Measurements from ENCODE around the gene DXO.

The DXO gene

GRCh38 chr6:31966997-31967925 lies 4.7 kb downstream of the DXO start:
- no peaks in the 10 kb centered on the region for H3K27me3 ChIP-seq
- H3K4me3 ChIP-seq (ENCODE audit: low read depth in 1 of 2, low read length in 1 of 2): no peak overlapping the region
- H3K4me1 ChIP-seq (ENCODE audit: control insufficient read depth in 1 of 2, insufficient read depth in 1 of 2, low read depth in 1 of 2, low read length in 1 of 2): peaks cover 10 to 15% of the 10 kb centered on the region in 2 experiments
- no peaks in the 10 kb centered on the region for H3K9me3 ChIP-seq
- H3K27ac ChIP-seq: no peak overlapping the region
- peaks cover 85% of the 10 kb centered on the region for H3K36me3 ChIP-seq
- TF ChIP-seq, protein P1, sequence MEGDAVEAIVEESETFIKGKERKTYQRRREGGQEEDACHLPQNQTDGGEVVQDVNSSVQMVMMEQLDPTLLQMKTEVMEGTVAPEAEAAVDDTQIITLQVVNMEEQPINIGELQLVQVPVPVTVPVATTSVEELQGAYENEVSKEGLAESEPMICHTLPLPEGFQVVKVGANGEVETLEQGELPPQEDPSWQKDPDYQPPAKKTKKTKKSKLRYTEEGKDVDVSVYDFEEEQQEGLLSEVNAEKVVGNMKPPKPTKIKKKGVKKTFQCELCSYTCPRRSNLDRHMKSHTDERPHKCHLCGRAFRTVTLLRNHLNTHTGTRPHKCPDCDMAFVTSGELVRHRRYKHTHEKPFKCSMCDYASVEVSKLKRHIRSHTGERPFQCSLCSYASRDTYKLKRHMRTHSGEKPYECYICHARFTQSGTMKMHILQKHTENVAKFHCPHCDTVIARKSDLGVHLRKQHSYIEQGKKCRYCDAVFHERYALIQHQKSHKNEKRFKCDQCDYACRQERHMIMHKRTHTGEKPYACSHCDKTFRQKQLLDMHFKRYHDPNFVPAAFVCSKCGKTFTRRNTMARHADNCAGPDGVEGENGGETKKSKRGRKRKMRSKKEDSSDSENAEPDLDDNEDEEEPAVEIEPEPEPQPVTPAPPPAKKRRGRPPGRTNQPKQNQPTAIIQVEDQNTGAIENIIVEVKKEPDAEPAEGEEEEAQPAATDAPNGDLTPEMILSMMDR (IDR thresholded peaks at IDR 0.05): no peak

DNA sequence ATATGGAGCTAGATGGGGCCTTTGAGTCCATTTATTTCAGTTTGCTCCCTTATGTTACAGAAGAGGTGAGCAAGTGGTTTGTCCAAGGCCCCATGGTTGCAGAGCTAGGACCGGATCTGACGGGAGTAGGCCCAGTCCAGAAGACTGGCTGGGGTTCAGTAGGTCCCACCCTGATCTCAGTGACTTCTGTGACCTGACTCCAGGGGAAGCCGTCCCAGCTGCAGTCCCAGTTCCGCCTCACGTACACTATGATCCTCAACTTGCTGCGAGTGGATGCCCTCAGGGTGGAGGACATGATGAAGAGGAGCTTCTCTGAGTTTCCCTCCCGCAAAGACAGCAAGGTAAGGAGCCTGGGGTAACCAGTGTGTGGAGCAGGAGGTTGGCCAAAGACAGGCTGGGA lies 5.4 kb downstream of the DXO start:
- TF ChIP-seq, protein P1 (IDR thresholded peaks at IDR 0.05): no peak
- Histone ChIP-seq H3K27ac (no peak overlapping the region), H3K4me1 (ENCODE audit: control insufficient read depth in 1 of 2, insufficient read depth in 1 of 2, low read depth in 1 of 2, low read length in 1 of 2) (peaks cover 8 to 11% of the 10 kb centered on the region in 2 experiments), H3K9me3 (no peaks in the 10 kb centered on the region), H3K36me3 (peaks cover 93% of the 10 kb centered on the region), H3K27me3 (no peaks in the 10 kb centered on the region), H3K4me3 (ENCODE audit: low read depth in 1 of 2, low read length in 1 of 2) (no peak overlapping the region)

GRCh38 chr6:31965700-31966099 lies 6.2 kb downstream of the DXO start:
- H3K27ac ChIP-seq: no peak overlapping the region
- H3K4me3 ChIP-seq (ENCODE audit: low read depth in 1 of 2, low read length in 1 of 2): no peak overlapping the region
- H3K27me3 ChIP-seq: no peaks in the 10 kb centered on the region
- no peaks in the 10 kb centered on the region for H3K9me3 ChIP-seq
- TF ChIP-seq, protein P1 (IDR thresholded peaks at IDR 0.05): no peak
- H3K4me1 ChIP-seq (ENCODE audit: control insufficient read depth in 1 of 2, insufficient read depth in 1 of 2, low read depth in 1 of 2, low read length in 1 of 2): peaks cover 0 to 3% of the 10 kb centered on the region in 2 experiments
- peaks cover 100% of the 10 kb centered on the region for H3K36me3 ChIP-seq

GRCh38 chr6:31963921-31964320 lies 8.0 kb downstream of the DXO start:
- peaks cover 91% of the 10 kb centered on the region for H3K36me3 ChIP-seq
- peaks cover 8 to 10% of the 10 kb centered on the region in 2 experiments for H3K4me1 ChIP-seq (ENCODE audit: control insufficient read depth in 1 of 2, insufficient read depth in 1 of 2, low read depth in 1 of 2, low read length in 1 of 2)
- no peak overlapping the region for H3K27ac ChIP-seq
- TF ChIP-seq, protein P1 (IDR thresholded peaks at IDR 0.05): no peak
- H3K4me3 ChIP-seq (ENCODE audit: low read depth in 1 of 2, low read length in 1 of 2): no peak overlapping the region
- H3K27me3 ChIP-seq: no peaks in the 10 kb centered on the region
- no peaks in the 10 kb centered on the region for H3K9me3 ChIP-seq

GRCh38 chr6:31961616-31962015 lies 10.3 kb downstream of the DXO start:
- no peak overlapping the region for H3K27ac ChIP-seq
- H3K9me3 ChIP-seq: no peaks in the 10 kb centered on the region
- no peak overlapping the region for H3K4me3 ChIP-seq (ENCODE audit: low read depth in 1 of 2, low read length in 1 of 2)
- TF ChIP-seq, protein P1 (IDR thresholded peaks at IDR 0.05): no peak
- peaks cover 73% of the 10 kb centered on the region for H3K36me3 ChIP-seq
- peaks cover 17 to 18% of the 10 kb centered on the region in 2 experiments for H3K4me1 ChIP-seq (ENCODE audit: control insufficient read depth in 1 of 2, insufficient read depth in 1 of 2, low read depth in 1 of 2, low read length in 1 of 2)
- no peaks in the 10 kb centered on the region for H3K27me3 ChIP-seq

All from neutrophil (primary cell).